HepG2 (cell line): Measurements from ENCODE around the gene DDT. TPM values are rescaled to one million over a fixed set of nuclear protein-coding genes. Genes with fewer than 3 reads are reported as not detected.
"Not testable (repeated sequence)": the region's sequence is repeated elsewhere in the genome, so short reads cannot be mapped to it uniquely, and the experiment has no call there.

Experiments used
- ATAC-seq: fragments of 200-7000 bp; cut with Tn5 transposase; 3 replicates; pipeline ENCODE4 v1.9.1; 2020; ENCODE audit warnings: mild to moderate bottlenecking, moderate library complexity
- BruUV-seq: library from RNA; stranded (reverse); fragments of 400-500 nt; replicated peaks from 2 replicates; lab custom pipeline; 2021; lab: Mats Ljungman, UMichigan
- CTCF ChIA-PET: fragments of 300-600 bp; formaldehyde crosslinking; extraction: SDS; loops from one replicate; lab custom pipeline; 2021; ENCODE audit warnings: low total read pairs, inconsistent platforms, low intra/inter-chr PET ratio; lab: Yijun Ruan, JAX
- POLR2A ChIA-PET: fragments of 350-600 bp; sonication (Branson Sonifier 250); formaldehyde crosslinking; loops from one replicate; lab custom pipeline; 2020; ENCODE audit warnings: antibody characterized with exemption, inconsistent platforms; lab: Yijun Ruan, JAX
- DNase-seq: peaks from one replicate; pipeline ENCODE4 v3.0.0-alpha.2; 2015; ENCODE audit warnings: low spot score
- FAIRE-seq: peaks from 3 replicates; lab custom pipeline; 2011; peaks lifted over from hg19 to GRCh38; lab: Jason Lieb, UNC
- H2AFZ ChIP-seq: one replicate; pipeline ENCODE4 v1.6.1; 2011; ENCODE audit warnings: low read length, inconsistent platforms
- H3K27ac ChIP-seq: fragments of 300-600 bp; 3 replicates; pipeline ENCODE4 v1.8.0; 2011; ENCODE audit warnings: mixed run types, mild to moderate bottlenecking, mixed read lengths, low read length, inconsistent platforms; ENCODE audit not compliant: insufficient read depth; ENCODE audit errors: extremely low read length
- H3K27me3 ChIP-seq, 2 experiments: fragments of 200-600 bp in 1 of 2; 2 replicates in 1 of 2; 3 replicates in 1 of 2; pipeline versions ENCODE4 v1.6.0 to v1.8.0; 2011; ENCODE audit warnings: low read length in 2 of 2, mild to moderate bottlenecking in 2 of 2, moderate library complexity in 2 of 2, inconsistent platforms in 1 of 2; ENCODE audit not compliant: insufficient read depth in 2 of 2, control insufficient read depth in 1 of 2
- H3K36me3 ChIP-seq, 2 experiments: fragments of 200-600 bp in 1 of 2; replicated peaks in 1 of 2; 2 replicates in 1 of 2; 3 replicates in 1 of 2; pipeline versions ENCODE4 v1.5.1 to v1.8.0; 2011; ENCODE audit warnings: low read length in 2 of 2, inconsistent platforms in 1 of 2; ENCODE audit not compliant: insufficient read depth in 2 of 2, control insufficient read depth in 1 of 2
- H3K4me1 ChIP-seq: 2 replicates; pipeline ENCODE4 v1.5.1; 2012; ENCODE audit warnings: low read length, inconsistent platforms; ENCODE audit not compliant: insufficient read depth
- H3K4me2 ChIP-seq: 2 replicates; pipeline ENCODE4 v1.6.0; 2011; ENCODE audit warnings: low read depth, low read length, inconsistent platforms
- H3K4me3 ChIP-seq, 3 experiments: fragments of 200-600 bp in 1 of 3; sonication (generic), shearing (Covaris generic) in 1 of 3; replicated peaks in 1 of 3; 2 replicates each; pipeline ENCODE4 v1.5.1; 2011 to 2016; ENCODE audit warnings: low read length in 3 of 3, inconsistent platforms in 2 of 3, low read depth in 2 of 3, mild to moderate bottlenecking in 2 of 3, control low read depth in 1 of 3, mixed read lengths in 1 of 3; ENCODE audit not compliant: insufficient read depth in 1 of 3
- H3K79me2 ChIP-seq: one replicate; pipeline ENCODE4 v1.6.1; 2011; ENCODE audit warnings: low read length, inconsistent platforms; ENCODE audit not compliant: insufficient read depth
- H3K9ac ChIP-seq: 2 replicates; pipeline ENCODE4 v1.6.0; 2011; ENCODE audit warnings: mild to moderate bottlenecking, low read depth, low read length, inconsistent platforms; ENCODE audit not compliant: insufficient read depth
- H3K9me3 ChIP-seq: 2 replicates; pipeline ENCODE4 v1.5.1; 2012; ENCODE audit warnings: mild to moderate bottlenecking, low read length
- H4K20me1 ChIP-seq: 2 replicates; pipeline ENCODE4 v1.6.0; 2011; ENCODE audit warnings: inconsistent platforms, mild to moderate bottlenecking, low read length, moderate library complexity; ENCODE audit not compliant: insufficient read depth
- CBFB ChIP-seq: sonication (generic); formaldehyde crosslinking; IDR thresholded peaks from 2 replicates; pipeline ENCODE4 v1.4.0; 2020; ENCODE audit warnings: missing genetic modification reagents
- GATAD1 ChIP-seq: IDR thresholded peaks from 2 replicates; pipeline ENCODE4 v1.6.1; 2016; ENCODE audit warnings: missing genetic modification reagents, missing compliant biosample characterization
- KDM3A ChIP-seq: IDR thresholded peaks from 2 replicates; pipeline ENCODE4 v1.6.1; 2018; ENCODE audit warnings: low read depth, missing compliant biosample characterization
- PHF21A ChIP-seq: sonication (generic); formaldehyde crosslinking; IDR thresholded peaks from 2 replicates; pipeline ENCODE4 v1.5.0; 2020; ENCODE audit warnings: mild to moderate bottlenecking, missing genetic modification reagents
- REPIN1 ChIP-seq: sonication (generic); formaldehyde crosslinking; IDR thresholded peaks from 2 replicates; pipeline ENCODE4 v1.8.0; 2022; ENCODE audit warnings: missing genetic modification reagents, low read depth, mild to moderate bottlenecking, borderline replicate concordance
- SAP130 ChIP-seq: IDR thresholded peaks from 2 replicates; pipeline ENCODE4 v1.6.1; 2016; ENCODE audit warnings: low read depth
- ZNF180 ChIP-seq: sonication (generic); formaldehyde crosslinking; IDR thresholded peaks from 2 replicates; pipeline ENCODE4 v1.4.0; 2020; ENCODE audit warnings: low read depth, missing genetic modification reagents, borderline replicate concordance
- ZNF788 ChIP-seq: sonication (generic); formaldehyde crosslinking; IDR thresholded peaks from 2 replicates; pipeline ENCODE4 v1.5.0; 2020; ENCODE audit warnings: mild to moderate bottlenecking, missing genetic modification reagents, borderline replicate concordance
- WGBS: methylation state at CpG from one replicate; pipeline ENCODE4 v1.1.6; 2017; ENCODE audit warnings: low lambda C conversion rate; 5-methylcytosine and 5-hydroxymethylcytosine counted together
- in situ Hi-C: cut with HindIII; loops from 2 replicates; pipeline ENCODE4 v1.10.0; 2017; ENCODE audit warnings: low pct_unique_long_range_greater_than_20kb; ENCODE audit not compliant: extremely low pct_ligation_motif_present
- intact Hi-C: fragments of 100-400 bp; cut with micrococcal nuclease; formaldehyde crosslinking; loops from one replicate; pipeline ENCODE4 v1.10.0; 2022; ENCODE audit not compliant: unreplicated experiment
- polyA plus RNA-seq, 8 experiments: library from polyadenylated mRNA; depleted of rRNA in 3 of 8; stranded (reverse) in 7 of 8; unstranded in 1 of 8; fragments of >200 nt; fragmentation: Illumina TruSeq in 4 of 8; extraction: Trizol in 4 of 8; gene quantifications; 2 replicates each; pipeline versions ENCODE4 v1.2.1 to v1.2.3, GENCODE V29; 2011 to 2016; ENCODE audit warnings: low read depth in 4 of 8, missing spikeins in 1 of 8, mixed read lengths in 1 of 8; ENCODE audit not compliant: insufficient read depth in 1 of 8
- total RNA-seq, 5 experiments: library from RNA; depleted of rRNA; stranded (reverse); fragments of >200 nt; fragmentation: Illumina TruSeq; extraction: Trizol; gene quantifications; 2 replicates each; pipeline ENCODE4 v1.2.3, GENCODE V29; 2016; ENCODE audit warnings: low read depth in 1 of 5

The DDT gene
- total and polyA plus RNA-seq, 2 of the 13 experiments (the other 11 are each of a cell fraction or from before 2014, with no cell fraction given) = 143 to 181 TPM

DNA sequence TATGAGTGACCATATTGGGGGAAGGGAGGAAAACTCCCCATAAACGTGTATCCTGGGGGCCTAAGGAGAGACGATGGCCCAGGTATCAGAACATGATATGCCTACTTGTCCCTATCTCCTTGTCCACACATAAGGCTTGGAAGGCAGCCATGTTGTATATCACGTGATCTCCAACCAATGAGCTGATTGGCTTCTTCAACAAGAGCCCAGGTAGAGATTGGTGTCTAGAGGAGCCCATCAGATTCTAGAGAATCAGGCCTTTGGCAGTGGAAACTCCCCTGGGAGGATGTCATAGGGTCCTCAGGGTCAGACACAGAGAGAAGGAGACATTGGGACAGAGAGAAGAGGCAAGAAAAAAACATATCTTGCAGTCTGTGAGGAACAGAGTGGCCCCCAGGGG lies 26.9 kb downstream of the DDT start:
- ATAC-seq, H3K9ac ChIP-seq, CTCF ChIA-PET, in situ Hi-C loops, H3K27me3 ChIP-seq, intact Hi-C loops, H3K36me3 ChIP-seq, H2AFZ ChIP-seq, H3K4me2 ChIP-seq, DNase-seq, H4K20me1 ChIP-seq, BruUV-seq, POLR2A ChIA-PET, H3K4me3 ChIP-seq, H3K27ac ChIP-seq, FAIRE-seq, H3K9me3 ChIP-seq, H3K79me2 ChIP-seq, H3K4me1 ChIP-seq: not testable (repeated sequence)
- no CpG with 5 or more reads among the region's 3 CpGs for WGBS

DNA sequence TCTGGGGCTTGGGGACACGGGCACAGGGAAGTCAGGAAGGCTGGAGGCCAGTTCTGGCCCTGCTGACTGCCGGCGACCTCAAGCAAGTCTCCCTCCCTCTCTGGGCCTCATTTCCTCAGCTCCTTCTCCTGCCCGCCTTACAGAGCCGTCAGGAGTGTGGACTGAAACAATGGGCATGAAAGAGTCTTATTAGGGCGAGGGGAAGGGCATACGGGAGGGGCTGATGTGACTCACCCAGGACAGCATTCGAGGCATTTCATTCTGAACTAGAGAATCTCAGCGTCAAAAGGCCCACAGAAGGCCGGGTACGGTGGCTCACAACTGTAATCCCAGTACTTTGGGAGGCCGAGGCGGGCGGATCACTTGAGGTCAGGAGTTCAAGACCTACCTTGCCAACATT lies 34.1 kb downstream of the DDT start:
- 17% methylated on average over 3 of the region's 14 CpGs for WGBS
- CTCF ChIA-PET, in situ Hi-C loops, H2AFZ ChIP-seq, H3K4me2 ChIP-seq, H3K36me3 ChIP-seq, FAIRE-seq, H3K27ac ChIP-seq, H3K4me3 ChIP-seq, H3K9ac ChIP-seq, BruUV-seq, intact Hi-C loops, DNase-seq, H3K9me3 ChIP-seq, H4K20me1 ChIP-seq, POLR2A ChIA-PET, H3K27me3 ChIP-seq, H3K79me2 ChIP-seq: not testable (repeated sequence)
- peaks cover 18% of the 10 kb centered on the region for H3K4me1 ChIP-seq
- ATAC-seq = peak; percentile 32; the same call in 1 of the 3 replicates

DNA sequence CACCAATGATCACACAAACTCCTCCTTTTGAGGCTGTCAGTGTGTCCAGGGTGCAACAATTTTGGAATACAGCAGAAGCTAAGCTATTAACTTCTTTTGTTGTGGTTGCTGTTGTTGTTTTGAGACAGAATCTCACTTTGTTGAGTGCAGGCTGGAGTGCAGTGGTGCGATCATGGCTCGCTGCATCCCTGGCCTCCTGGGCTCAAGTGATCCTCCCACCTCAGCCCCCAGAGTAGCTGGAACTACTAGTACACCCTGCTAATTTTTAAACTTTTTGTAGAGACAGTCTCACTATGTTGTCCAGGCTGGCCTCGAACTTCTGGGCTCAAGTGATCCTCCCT lies 35.3 kb downstream of the DDT start:
- POLR2A ChIA-PET = interaction anchor here (1.0 kb wide), 2 partner anchors 58 to 242 kb away, joined by 3 to 5 read pairs; no protein-coding TSS in a partner anchor
- no peaks in the 10 kb centered on the region for H3K27me3 ChIP-seq
- DNase-seq (no peak), FAIRE-seq (no peak), ATAC-seq (peak; percentile 58)
- WGBS = 24% methylated on average over 3 of the region's 3 CpGs
- CTCF ChIA-PET = no interaction called here
- H3K9me3 ChIP-seq = no peaks in the 10 kb centered on the region
- H3K9ac ChIP-seq = no peak overlapping the region
- in situ Hi-C loops (loop anchor here (5.0 kb wide), 1 partner anchor 68 kb away; the partner anchor contains the start of gene GSTT4), intact Hi-C loops (no loop called here)
- H3K4me3 ChIP-seq = no peak overlapping the region
- no peaks in the 10 kb centered on the region for H3K36me3 ChIP-seq
- H3K4me2 ChIP-seq = peak overlapping the region; percentile 44; the same call in 1 of the 2 replicates
- H4K20me1 ChIP-seq = no peaks in the 10 kb centered on the region
- TF ChIP-seq SAP130 = no peak
- no peak for TF ChIP-seq ZNF180 (CRISPR knock-in tag)
- TF ChIP-seq REPIN1 (CRISPR knock-in tag) = no peak
- TF ChIP-seq ZNF788 (CRISPR knock-in tag) = peak; percentile 25; the same call in 1 of the 2 replicates
- TF ChIP-seq GATAD1 (CRISPR knock-in tag) = no peak
- TF ChIP-seq PHF21A (CRISPR knock-in tag) = 0 out of 2 replicates have a peak, but pooled peaks have one; percentile 4
- TF ChIP-seq CBFB (CRISPR knock-in tag) = peak; percentile 52; the same call in 1 of the 2 replicates
- no peak for TF ChIP-seq KDM3A (CRISPR knock-in tag)
- no TSS peak for BruUV-seq
- H3K4me1 ChIP-seq = peaks cover 18% of the 10 kb centered on the region
- no peaks in the 10 kb centered on the region for H3K79me2 ChIP-seq
- no peak overlapping the region for H2AFZ ChIP-seq
- H3K27ac ChIP-seq = no peak overlapping the region
